HG03097 (cell line): ENCODE data around the gene MSANTD7.
"Not testable (repeated sequence)": the region's sequence is repeated elsewhere in the genome, so short reads cannot be mapped to it uniquely, and the experiment has no call there.

Experiments
- ATAC-seq: cut with Tn5 transposase; IDR thresholded peaks from one replicate; pipeline ENCODE4 v1.9.1; 2021; ENCODE audit not compliant: unreplicated experiment, low FRiP score

The MSANTD7 gene, protein sequence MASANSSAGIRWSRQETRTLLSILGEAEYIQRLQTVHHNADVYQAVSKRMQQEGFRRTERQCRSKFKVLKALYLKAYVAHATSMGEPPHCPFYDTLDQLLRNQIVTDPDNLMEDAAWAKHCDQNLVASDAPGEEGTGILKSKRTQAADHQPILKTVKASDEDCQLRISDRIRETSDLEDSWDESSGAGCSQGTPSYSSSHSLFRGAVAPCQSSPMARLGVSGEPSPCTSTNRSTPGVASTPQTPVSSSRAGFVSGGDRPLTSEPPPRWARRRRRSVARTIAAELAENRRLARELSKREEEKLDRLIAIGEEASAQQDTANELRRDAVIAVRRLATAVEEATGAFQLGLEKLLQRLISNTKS

DNA sequence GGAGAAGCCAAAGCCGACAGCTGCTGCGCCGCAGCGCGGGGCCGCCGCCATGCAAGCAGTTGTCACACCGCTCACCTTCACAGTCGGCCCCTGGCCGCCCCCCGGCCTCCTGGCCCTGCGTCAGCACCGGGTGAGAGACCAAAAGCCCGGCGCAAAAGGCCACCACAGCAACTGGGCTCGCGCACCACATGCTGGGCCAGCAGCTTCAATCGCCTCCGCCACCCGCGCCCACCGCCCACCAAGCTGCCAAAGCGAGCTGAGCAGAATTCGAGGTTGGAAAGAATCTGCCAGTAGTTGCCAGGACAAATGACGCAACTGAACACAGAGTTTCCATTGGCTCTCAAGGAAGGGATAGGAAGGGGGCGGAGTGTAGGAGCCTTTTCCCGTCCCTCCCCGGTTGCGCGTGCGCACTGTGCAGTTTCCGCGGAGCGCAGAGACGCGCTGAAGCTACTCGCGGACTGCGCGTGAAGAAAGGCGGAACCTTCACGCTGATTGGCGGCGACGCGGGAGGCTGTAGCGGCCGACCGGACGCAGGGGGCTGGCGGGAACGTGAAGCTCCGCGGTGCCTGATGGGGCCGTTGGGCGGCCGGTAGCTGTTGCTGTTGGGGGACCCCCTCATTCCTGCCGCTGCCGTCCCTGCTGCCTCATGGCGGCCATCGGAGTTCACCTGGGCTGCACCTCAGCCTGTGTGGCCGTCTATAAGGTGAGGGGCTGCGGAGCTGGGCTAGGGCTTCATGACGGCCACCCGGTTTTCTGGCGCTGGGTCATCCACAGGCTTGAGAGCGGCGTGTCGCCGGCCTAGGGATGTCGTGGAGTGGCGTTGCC is at the start of gene MSANTD7, which contains the start of the genes CDNF and HSPA14:
MSANTD7 (plus strand) TSS at position 550 of the 825 bp plus-strand sequence. CDS start 3,979 bp downstream, outside the sequence.
CDNF (minus strand) TSS at position 281 of the 825 bp plus-strand sequence; CDS start at position 190, 91 bp downstream.
HSPA14 (plus strand) TSS at position 550 of the 825 bp plus-strand sequence; CDS start at position 647, 97 bp downstream.
- peak; percentile 98 for ATAC-seq

- ATAC-seq: no peak
Measured at GRCh38 chr10:14798636-14799035, 39.5 kb upstream of the MSANTD7 start.

- ATAC-seq: no peak
Measured at GRCh38 chr10:14800397-14800796, 37.7 kb upstream of the MSANTD7 start.

- no peak for ATAC-seq
Measured at GRCh38 chr10:14801723-14802122, 36.4 kb upstream of the MSANTD7 start.

GRCh38 chr10:14803827-14804226 is 34.3 kb upstream of the MSANTD7 start:
- ATAC-seq: no peak

DNA sequence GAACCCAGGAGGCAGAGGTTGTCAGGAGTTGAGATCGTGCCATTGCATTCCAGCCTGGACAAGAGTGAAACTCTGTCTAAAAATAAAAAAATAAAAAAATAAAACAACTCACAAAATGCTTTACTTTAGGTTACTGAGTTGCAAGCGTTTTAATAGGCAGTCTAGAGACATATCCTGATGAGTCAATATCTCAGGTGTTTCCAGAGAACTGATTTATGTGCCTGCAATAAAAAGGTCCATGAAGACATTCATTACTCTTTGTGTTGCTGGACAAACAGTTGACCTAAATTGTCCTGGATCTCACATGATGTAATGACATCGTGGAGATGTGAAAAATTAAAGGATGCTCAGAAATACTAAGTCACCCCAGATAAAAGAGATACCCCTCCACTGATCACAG is 31.8 kb upstream of the MSANTD7 start:
- no peak for ATAC-seq

DNA sequence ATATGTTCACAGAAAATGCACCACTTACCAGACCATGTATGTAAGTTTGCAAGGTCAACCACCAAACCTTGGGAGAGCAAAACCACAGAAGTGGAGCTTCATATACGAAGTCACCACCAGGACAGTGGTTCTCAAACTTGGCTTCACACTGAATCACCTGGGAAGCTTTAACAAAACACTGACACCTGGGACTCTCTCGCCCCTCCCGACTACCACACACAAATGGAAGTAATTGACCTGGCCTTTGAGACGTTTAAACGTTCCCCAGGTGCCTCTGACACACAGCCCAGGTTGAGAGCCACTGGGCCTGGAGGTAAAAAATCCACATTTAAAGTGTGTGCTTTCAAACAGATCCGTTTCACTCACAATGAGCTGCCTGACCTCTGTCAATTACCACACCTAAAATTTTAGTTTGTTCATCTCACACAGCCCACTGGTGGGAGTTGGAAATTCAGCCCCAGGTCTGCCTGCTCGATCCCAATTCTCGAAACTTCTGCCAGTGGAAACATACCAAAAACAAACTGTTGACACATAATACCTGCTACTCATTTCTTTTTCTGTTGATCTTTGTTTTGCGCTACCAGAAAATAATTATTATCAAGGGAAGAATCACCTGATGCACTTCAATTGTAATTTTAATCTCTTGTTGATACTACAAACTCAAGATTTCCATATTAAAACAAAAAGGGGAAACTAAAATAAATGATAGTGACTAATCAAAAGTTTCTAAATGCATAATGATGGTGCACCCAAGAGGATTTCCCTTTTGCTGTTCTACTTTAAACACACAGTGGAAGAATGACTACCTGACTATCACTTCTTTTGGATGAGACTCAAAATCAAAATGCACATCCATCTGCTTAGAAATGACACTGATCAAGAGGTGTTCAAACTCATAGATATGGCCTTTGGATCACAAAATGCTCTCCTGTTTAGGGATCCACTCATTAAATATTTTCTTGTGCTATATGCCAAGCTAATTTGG is 26.8 kb upstream of the MSANTD7 start:
- ATAC-seq: no peak

DNA sequence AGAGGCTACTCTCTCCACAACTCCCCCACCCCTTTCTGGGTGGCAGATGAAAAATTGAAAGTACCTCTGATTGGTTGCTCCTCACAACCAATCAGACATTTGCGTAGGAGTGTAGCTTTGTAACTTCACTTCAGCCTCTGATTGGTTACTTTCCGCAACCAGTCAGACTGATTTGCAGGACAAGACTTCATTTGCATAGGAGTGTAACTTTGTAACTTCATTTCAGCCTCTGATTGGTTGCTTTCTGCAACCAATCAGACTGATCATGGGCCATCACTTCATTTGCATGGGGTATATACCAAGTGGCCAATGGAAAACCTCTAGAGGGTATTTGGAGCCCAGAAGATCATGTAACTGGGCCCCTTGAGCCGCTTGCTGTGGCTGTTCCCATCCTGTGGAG is 25.8 kb upstream of the MSANTD7 start:
- no peak for ATAC-seq

DNA sequence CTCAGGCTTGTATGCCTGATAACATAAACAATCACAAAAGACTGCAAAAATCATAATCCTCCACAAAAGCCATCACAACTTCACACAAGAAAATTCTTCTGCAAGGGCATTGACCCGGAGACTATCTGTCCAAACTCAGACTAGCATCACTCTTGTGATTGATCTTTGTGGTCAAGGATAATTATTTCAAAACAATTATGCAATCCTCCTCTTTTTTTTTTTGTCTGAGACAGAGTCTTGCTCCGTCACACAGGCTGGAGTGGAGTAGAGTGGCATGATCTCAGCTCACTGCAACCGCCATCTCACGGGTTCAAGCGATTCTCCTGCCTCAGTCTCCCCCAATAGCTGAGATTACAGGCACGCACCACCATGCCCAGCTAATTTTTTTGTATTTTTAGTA is 22.4 kb upstream of the MSANTD7 start:
- ATAC-seq: no peak

- ATAC-seq: not testable (repeated sequence)
Measured at GRCh38 chr10:14816717-14817116, 21.4 kb upstream of the MSANTD7 start.

DNA sequence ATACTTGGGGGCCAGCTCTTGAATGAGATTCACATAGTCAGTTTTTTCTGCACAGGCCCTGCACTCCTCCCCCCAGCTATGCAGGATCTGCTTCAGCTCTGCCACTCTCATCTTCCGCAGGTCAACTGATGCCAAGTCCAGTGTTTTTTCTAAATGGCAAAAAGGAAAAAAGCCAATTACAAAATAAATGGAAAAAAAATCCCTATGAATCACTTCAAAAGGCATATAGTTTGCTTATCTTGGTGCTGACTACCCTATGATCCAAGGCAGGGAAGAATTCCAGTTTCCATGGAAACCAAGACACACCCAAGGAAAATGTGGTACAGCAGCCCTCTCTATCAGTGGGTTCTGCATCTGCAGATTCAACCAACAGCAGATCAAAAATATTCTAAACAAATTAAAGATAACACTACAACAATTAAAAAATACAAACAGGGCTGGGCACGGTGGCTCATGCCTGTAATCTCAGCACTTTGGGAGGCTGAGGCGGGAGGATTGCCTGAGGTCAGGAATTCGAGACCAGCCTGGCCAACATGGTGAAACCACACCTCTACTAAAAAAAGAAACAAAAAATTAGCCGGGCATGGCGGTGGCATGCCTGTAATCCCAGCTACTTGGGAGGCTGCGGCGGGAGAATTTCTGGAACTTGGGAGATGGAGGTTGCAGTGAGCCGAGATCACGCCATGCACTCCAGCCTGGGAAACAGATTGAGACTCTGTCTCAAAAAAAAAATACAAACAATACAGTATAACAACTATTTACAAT is 17.9 kb upstream of the MSANTD7 start:
- ATAC-seq: no peak

- ATAC-seq: no peak
Measured at GRCh38 chr10:14820775-14821154, 17.3 kb upstream of the MSANTD7 start.

DNA sequence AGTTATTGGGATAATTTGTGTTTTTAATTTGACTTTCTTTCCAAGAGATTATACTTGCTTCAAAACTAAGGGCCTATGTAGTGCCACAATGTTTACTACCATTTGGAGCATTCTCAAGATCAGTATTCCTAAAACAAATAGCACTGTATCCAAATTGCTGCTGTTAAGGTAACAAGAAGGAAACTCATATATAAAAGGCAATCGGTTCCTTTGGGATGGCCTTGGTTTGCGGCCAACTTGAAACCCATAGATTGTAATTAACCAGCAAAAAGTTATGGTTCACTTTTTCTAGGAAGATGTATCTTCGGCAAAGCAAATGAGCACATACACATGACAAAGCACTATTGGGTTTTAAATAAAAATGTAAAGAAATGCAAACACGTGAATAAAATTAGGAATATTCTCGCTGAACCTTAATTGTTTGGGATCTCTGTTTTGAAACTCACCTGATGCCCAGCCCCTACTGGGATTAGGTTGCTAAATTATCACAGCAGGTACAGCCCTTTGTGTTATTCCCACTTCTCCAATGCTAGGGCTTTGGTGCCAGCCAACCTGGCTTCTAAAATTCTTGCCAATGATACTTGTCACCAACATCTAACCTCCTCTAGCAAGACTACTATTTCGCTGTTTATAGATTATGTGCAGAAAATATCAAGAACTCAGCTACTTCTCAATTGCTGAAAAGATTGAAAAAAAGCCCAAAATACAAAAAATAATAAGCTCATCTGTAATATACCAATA is 16.3 kb upstream of the MSANTD7 start:
- no peak for ATAC-seq

DNA sequence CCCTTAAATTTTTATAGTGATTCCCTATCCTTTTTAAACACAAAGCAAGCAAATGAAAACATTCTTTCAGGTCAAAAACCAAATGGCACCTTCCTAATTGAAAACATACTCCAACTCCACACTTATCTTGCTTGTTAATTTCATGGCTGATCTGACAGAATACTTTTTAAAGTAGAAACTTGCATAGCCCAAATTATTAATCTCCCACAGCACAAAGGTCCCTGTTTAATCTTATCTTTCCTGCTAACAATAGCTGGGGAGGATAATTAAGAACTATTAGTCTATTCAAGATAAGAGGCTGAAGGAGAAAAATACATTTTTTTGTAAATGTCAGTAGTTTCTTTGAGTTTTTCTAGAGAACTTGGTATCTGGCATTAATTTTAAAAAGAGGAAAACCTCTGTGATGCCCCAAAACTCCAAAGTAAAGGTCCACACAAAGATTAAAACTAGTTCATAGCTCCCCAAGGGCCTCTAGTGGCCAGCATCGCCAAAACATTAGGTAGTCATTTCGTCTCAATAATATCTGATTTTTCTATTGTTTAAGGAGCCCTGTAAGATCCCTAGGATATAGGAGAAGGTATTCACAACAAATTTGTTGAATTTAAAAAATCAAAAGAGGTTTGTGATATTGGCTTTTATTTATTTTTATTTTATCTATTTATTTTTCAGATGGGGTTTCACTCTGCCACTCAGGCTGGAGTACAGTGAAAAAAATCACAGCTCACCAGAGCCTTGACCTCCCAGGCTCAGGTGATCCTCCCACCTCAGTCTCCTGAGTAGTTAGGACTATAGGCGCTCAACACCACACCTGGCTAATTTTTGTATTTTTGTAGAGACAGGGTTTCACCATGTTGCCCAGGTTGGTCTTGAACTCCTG is 15.0 kb upstream of the MSANTD7 start:
- ATAC-seq: no peak

DNA sequence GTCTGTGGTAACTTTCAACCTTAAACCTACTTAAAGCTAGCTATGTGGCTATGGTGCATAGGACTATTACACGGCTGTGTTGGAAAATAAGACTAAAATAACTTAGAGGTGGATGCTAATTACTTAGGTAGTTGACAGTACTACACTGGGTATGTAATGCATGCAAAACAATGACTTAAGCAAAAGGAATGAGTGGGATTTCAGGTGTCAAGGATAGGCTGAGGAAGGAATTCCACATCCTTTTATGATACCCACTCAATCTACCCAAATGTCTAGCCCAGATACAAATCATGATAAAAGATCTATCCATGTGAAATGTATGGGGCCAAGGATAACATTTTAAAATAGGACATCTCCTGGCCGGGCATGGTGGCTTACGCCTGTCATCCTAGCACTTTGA is 14.1 kb upstream of the MSANTD7 start:
- ATAC-seq: no peak

- no peak for ATAC-seq
Measured at GRCh38 chr10:14826076-14826829, 11.9 kb upstream of the MSANTD7 start.

- no peak for ATAC-seq
Measured at GRCh38 chr10:14833106-14833505, 5.0 kb upstream of the MSANTD7 start.
